ENCODE data around the gene KIAA0586. TPM values are rescaled to one million over a fixed set of nuclear protein-coding genes. Genes with fewer than 3 reads are reported as not detected.
"Not testable (repeated sequence)": the region's sequence is repeated elsewhere in the genome, so short reads cannot be mapped to it uniquely, and the experiment has no call there.

Gene KIAA0586
- total RNA-seq, 1 experiment from 2014 or later = 25.7 TPM

GRCh38 chr14:58517592-58517991, 90.1 kb downstream of the KIAA0586 start:
- no peak overlapping the region for H3K4me3 ChIP-seq (replicated peaks in 1 of 2; ENCODE audit: low read depth in 1 of 2, low read length in 2 of 2)
- H3K79me2 ChIP-seq (ENCODE audit: insufficient read depth, low read length) = no peaks in the 10 kb centered on the region
- TF ChIP-seq ZBTB33 (IDR thresholded peaks at IDR 0.05; ENCODE audit: extremely low read depth, insufficient replicate concordance, low read length) = no peak
- no peak for TF ChIP-seq CBX3 (IDR thresholded peaks at IDR 0.05; ENCODE audit: low read depth)
- TF ChIP-seq SIN3A (IDR thresholded peaks at IDR 0.05; ENCODE audit: low read depth) = no peak
- no peak for TF ChIP-seq MAX (IDR thresholded peaks at IDR 0.05)
- no peak for TF ChIP-seq ELF1 (IDR thresholded peaks at IDR 0.05; ENCODE audit: borderline replicate concordance, low read depth)
- no peak for TF ChIP-seq EGR1 (IDR thresholded peaks at IDR 0.05; ENCODE audit: low read depth)
- no peak for DNase-seq (ENCODE audit: low read depth, low spot score)
- no peaks in the 10 kb centered on the region for H3K27me3 ChIP-seq (ENCODE audit: insufficient read depth, low read length)
- no peaks in the 10 kb centered on the region for H3K4me1 ChIP-seq (ENCODE audit: control insufficient read depth in 1 of 2, insufficient read depth in 2 of 2, low read length in 2 of 2)
- H3K9ac ChIP-seq (ENCODE audit: low read length) = no peak overlapping the region
- no peaks in the 10 kb centered on the region for H3K36me3 ChIP-seq (ENCODE audit: control insufficient read depth in 1 of 2, insufficient read depth in 2 of 2, low read length in 2 of 2)
- BruUV-seq (replicated peaks) = no TSS peak
- ChIA-PET POLR2A (no interaction called here), RAD21 (ENCODE audit: low non-redundant PET in 1 of 2, low total read pairs in 2 of 2, uncharacterized antibody in 2 of 2, unreplicated experiment in 2 of 2) (no interaction called here), CTCF (no interaction called here)
- no peak overlapping the region for H2AFZ ChIP-seq (ENCODE audit: low read depth, low read length, poor library complexity, severe bottlenecking)
- no peaks in the 10 kb centered on the region for H4K20me1 ChIP-seq (ENCODE audit: insufficient read depth)
- no peaks in the 10 kb centered on the region for H3K9me3 ChIP-seq (ENCODE audit: control insufficient read depth in 1 of 2, insufficient read depth in 1 of 2, low read depth in 1 of 2, low read length in 2 of 2)
- ATAC-seq = no peak
- no peak overlapping the region for H3K27ac ChIP-seq (ENCODE audit: low read depth, low read length)
- intact Hi-C loops (cut with micrococcal nuclease) = no loop called here
- no peaks in the 10 kb centered on the region for H3K9me2 ChIP-seq (ENCODE audit: insufficient read depth)
- no peak overlapping the region for H3K4me2 ChIP-seq (ENCODE audit: low read length)

GRCh38 chr14:58525691-58526090, 98.2 kb downstream of the KIAA0586 start:
- H3K27ac ChIP-seq (ENCODE audit: low read depth, low read length); H3K4me2 ChIP-seq (ENCODE audit: low read length); ATAC-seq; H4K20me1 ChIP-seq (ENCODE audit: insufficient read depth); BruUV-seq (replicated peaks); intact Hi-C loops (cut with micrococcal nuclease); H3K36me3 ChIP-seq (ENCODE audit: control insufficient read depth in 1 of 2, insufficient read depth in 2 of 2, low read length in 2 of 2); CTCF ChIA-PET; H3K9me3 ChIP-seq (ENCODE audit: control insufficient read depth in 1 of 2, insufficient read depth in 1 of 2, low read depth in 1 of 2, low read length in 2 of 2); H3K79me2 ChIP-seq (ENCODE audit: insufficient read depth, low read length); H2AFZ ChIP-seq (ENCODE audit: low read depth, low read length, poor library complexity, severe bottlenecking); H3K9me2 ChIP-seq (ENCODE audit: insufficient read depth); DNase-seq (ENCODE audit: low read depth, low spot score); POLR2A ChIA-PET; H3K4me1 ChIP-seq (ENCODE audit: control insufficient read depth in 1 of 2, insufficient read depth in 2 of 2, low read length in 2 of 2); RAD21 ChIA-PET (ENCODE audit: low non-redundant PET in 1 of 2, low total read pairs in 2 of 2, uncharacterized antibody in 2 of 2, unreplicated experiment in 2 of 2); H3K9ac ChIP-seq (ENCODE audit: low read length); H3K4me3 ChIP-seq (replicated peaks in 1 of 2; ENCODE audit: low read depth in 1 of 2, low read length in 2 of 2); H3K27me3 ChIP-seq (ENCODE audit: insufficient read depth, low read length): not testable (repeated sequence)

All from HCT116 (cell line).